ENCODE data around the gene CPD. TPM values are rescaled to one million over a fixed set of nuclear protein-coding genes. Genes with fewer than 3 reads are reported as not detected.

CPD gene
- total and polyA plus RNA-seq, 2 of the 13 experiments (the other 11 are each of a cell fraction or from before 2014, with no cell fraction given) = 46.1 to 72.3 TPM

GRCh38 chr17:30378241-30378824, 394 bp upstream of the CPD start (continued):
- TF ChIP-seq ZNF574 (CRISPR knock-in tag; IDR thresholded peaks at IDR 0.05) (peak; percentile 21; the same call in 1 of the 2 replicates), RXRB (CRISPR knock-in tag; IDR thresholded peaks at IDR 0.05; ENCODE audit: borderline replicate concordance) (no peak), ZNF563 (CRISPR knock-in tag; IDR thresholded peaks at IDR 0.05) (peak; percentile 90), ZFP41 (CRISPR knock-in tag; IDR thresholded peaks at IDR 0.05; ENCODE audit: borderline replicate concordance) (peak; percentile 63; the same call in 1 of the 2 replicates), ZHX2 (IDR thresholded peaks at IDR 0.05; ENCODE audit: low read depth) (no peak), ZHX2 (CRISPR knock-in tag; IDR thresholded peaks at IDR 0.05; ENCODE audit: borderline replicate concordance) (peak; percentile 44; the same call in 1 of the 2 replicates), KAT7 (CRISPR knock-in tag; IDR thresholded peaks at IDR 0.05; ENCODE audit: borderline replicate concordance) (no peak), ZNF567 (CRISPR knock-in tag; IDR thresholded peaks at IDR 0.05; ENCODE audit: borderline replicate concordance) (0 out of 2 replicates have a peak, but pooled peaks have one; percentile 42), BORCS8-MEF2B (CRISPR knock-in tag; IDR thresholded peaks at IDR 0.05) (peak; percentile 68; the same call in 1 of the 2 replicates), NFAT5 (CRISPR knock-in tag; IDR thresholded peaks at IDR 0.05) (peak; percentile 95), ZNF382 (CRISPR knock-in tag; IDR thresholded peaks at IDR 0.05; ENCODE audit: borderline replicate concordance) (no peak), HIVEP1 (CRISPR knock-in tag; IDR thresholded peaks at IDR 0.05) (0 out of 2 replicates have a peak, but pooled peaks have one; percentile 54), ATM (IDR thresholded peaks at IDR 0.05; ENCODE audit: borderline replicate concordance) (no peak), NFKB2 (CRISPR knock-in tag; IDR thresholded peaks at IDR 0.05; ENCODE audit: borderline replicate concordance) (peak; percentile 97; the same call in 1 of the 2 replicates)
